KBM-7 (cell line): ENCODE data around the gene ATP1B1.
"Not testable (repeated sequence)": the region's sequence is repeated elsewhere in the genome, so short reads cannot be mapped to it uniquely, and the experiment has no call there.

Experiments
- DNase-seq: peaks from one replicate; pipeline ENCODE4 v3.0.0-alpha.2; 2015
- in situ Hi-C: fragments of 300-500 bp; cut with MboI; formaldehyde crosslinking; loops from 2 replicates; pipeline ENCODE4 v1.14.3; 2020; ENCODE audit warnings: low sequenced_read_pairs, low pct_unique_long_range_greater_than_20kb, mixed read lengths

ATP1B1 gene

DNA sequence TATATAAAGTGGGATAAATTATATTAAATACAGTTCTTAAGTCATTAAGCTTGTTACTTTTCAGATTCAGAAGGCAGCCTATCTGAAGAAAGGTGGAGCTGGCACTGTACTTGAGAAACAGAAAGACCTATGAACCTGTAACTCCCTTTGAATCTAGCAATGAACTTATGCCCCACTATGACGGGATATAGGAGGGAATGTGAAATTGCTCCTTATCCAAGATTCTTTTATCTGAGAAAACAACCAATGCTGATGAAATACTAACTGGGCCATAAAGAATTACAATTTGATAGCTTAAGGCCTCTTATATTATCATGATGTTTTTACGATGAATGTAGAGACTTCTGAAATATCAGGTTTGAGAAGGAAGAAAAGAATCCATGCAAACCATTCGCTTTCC lies 50.1 kb downstream of the ATP1B1 start:
- no peak for DNase-seq
- in situ Hi-C loops, result no loop called here

DNA sequence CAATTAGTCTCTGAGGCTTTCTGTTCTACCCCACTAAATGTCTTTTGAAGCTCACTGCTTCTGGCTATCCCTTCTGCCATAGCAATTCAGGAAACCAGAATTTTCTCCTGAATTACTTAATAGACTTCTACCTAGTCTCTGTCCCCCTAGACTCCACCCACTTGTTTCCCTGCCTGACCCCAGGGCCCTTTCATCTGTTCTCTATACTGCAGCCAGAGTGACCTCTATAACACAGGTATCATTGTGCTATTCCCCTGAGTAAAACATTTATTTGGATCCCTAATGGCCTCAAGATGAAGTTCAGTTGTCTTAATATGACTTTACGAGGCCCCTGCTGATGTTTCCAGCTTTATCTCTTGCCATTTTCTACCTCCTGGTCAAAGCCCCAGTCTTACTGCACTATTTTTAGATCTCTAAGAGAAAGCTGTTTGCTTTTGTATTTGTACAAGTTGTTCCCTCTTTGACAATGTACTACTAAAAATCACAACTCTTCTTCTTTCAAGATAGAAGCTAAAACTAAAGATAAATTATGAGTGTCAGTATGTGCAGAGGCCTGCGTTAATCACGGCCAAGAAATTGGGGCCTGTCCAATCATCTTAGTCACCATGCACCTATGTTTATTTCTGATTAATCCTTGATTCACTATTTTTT lies 54.5 kb downstream of the ATP1B1 start:
- in situ Hi-C loops, result no loop called here
- no peak for DNase-seq

DNA sequence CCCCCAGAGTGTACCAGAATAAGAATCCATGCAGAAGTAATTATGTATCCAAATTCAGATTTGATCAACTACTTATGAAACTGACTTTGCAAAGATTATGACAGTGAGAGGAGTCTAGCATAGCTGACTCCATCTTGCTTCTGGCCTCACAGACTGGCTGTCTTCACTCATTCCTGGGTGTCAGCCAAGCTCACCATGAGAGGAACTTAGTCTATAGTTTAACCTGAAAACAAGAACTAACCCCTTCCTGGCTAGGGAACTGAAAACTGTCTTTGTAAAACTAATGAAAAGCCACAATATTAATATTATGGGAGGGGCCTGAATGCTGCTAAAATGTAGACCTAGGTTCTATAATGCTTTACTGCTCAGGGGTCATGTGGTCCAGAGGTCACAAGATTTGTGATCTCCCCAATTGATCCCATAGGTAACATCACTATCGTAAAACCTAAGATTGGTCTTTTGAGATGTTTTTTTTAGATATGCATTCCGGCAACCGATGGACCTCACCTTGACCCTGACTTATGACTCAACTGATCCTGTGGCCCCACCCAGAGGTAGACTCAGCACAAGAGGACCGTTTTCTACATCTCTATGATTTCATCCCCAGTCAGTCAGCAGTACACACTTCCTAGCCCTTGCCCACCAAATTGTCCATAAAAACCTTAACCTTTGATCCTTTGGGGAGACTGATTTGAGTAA lies 55.2 kb downstream of the ATP1B1 start:
- peak; percentile 7 for DNase-seq
- in situ Hi-C loops, result no loop called here

DNA sequence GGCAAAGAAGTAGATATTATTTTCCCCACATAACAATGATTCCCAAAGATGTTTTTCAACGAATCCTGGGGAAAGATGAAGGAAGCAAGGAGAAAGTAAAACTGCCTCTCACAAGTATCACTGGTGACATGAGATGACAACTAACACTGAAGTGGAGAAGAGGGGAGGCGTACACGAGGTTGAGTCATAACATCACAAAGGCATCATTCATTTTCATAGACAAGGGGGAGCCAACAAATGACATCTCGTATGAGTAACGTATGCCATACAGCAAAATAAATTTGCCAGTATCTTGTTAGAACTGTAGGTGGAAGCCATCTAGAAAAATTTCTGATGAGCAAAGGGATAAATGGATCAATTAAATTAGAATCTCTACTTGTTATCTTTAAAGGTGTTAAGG lies 56.6 kb downstream of the ATP1B1 start:
- in situ Hi-C loops, result no loop called here
- no peak for DNase-seq

DNA sequence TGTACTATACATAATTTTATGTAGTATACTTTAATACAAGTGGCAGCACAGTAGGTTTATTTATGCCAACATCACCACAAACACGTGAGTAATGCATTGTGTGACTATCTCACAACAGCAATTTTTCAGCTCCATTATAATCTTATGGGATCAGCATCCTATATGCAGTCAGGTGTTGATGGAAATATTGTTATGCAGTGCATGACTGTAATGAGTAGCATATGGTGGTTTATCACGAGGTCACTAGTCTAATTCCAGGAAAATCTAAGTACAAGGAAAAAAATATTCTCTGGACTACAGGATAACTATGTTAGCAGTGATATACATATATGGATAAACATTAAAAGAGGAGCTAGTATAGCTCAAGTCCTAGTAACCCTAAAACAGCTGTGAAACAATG lies 69.0 kb downstream of the ATP1B1 start:
- DNase-seq, result no peak
- in situ Hi-C loops, result no loop called here

DNA sequence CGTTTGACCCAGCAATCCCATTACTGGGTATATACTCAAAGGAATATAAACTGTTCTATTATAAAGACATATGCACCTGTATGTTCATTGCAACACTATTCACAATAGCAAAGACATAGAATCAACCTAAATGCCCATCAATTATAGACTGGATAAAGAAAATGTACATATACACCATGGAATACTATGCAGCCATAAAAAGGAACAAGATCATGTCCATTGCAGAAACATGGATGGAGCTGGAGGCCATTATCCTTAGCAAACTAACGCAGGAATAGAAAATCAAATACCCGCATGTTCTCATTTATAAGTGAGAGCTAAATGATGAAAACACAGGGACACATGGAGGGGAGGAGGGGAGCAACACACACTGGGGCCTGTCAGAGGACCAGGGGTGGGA lies 72.9 kb downstream of the ATP1B1 start:
- in situ Hi-C loops, result not testable (repeated sequence)

DNA sequence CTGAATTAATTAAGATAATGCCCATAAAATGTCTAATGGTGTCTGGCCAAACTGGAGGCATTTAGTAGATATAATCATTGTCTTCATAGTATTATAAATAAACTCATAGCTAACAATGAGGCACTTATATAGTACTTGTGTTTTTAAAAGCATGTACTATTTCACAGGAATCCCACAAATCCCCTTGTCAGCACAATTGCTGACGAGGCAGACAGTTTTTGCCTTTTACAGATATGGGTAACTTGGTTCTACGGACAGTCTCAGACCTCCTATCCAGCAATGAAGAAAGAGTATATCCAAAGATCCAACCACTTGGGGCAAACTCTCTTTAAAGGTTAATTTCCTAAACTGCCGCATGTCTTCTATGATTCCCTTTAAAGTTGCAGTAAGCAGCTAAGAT lies 73.7 kb downstream of the ATP1B1 start:
- in situ Hi-C loops, result no loop called here
- DNase-seq, result no peak

More for the DNA sequence above, 72.9 kb downstream of the ATP1B1 start:
- not testable (repeated sequence) for DNase-seq
